Measurements from ENCODE around the gene FKBP8.

The FKBP8 gene

GRCh38 chr19:18576383-18576782, 33.0 kb upstream of the FKBP8 start:
- no peaks in the 10 kb centered on the region for H3K9me3 ChIP-seq (ENCODE audit: low read length)
- peaks cover 9% of the 10 kb centered on the region for H3K4me1 ChIP-seq (ENCODE audit: insufficient read depth, low read length)
- peaks cover 39% of the 10 kb centered on the region for H3K36me3 ChIP-seq (ENCODE audit: insufficient read depth, low read length)
- H3K4me3 ChIP-seq (ENCODE audit: low read length), result no peak overlapping the region
- no peaks in the 10 kb centered on the region for H3K27me3 ChIP-seq (ENCODE audit: insufficient read depth, low read length)
- H2AFZ ChIP-seq (ENCODE audit: low read depth, low read length), result no peak overlapping the region

- Histone ChIP-seq H3K4me3 (ENCODE audit: low read length) (no peak overlapping the region), H3K4me1 (ENCODE audit: insufficient read depth, low read length) (peaks cover 9% of the 10 kb centered on the region)
Observed at GRCh38 chr19:18574691-18575291, 31.4 kb upstream of the FKBP8 start.

GRCh38 chr19:18571564-18572344, 28.4 kb upstream of the FKBP8 start, which contains the start of gene UBA52:
TSS of gene UBA52 (plus strand) at chr19:18571857. CDS start at chr19:18573301, 1,444 bp downstream.
- Histone ChIP-seq H3K36me3 (ENCODE audit: insufficient read depth, low read length) (peaks cover 48% of the 10 kb centered on the region), H3K27me3 (ENCODE audit: insufficient read depth, low read length) (no peaks in the 10 kb centered on the region), H2AFZ (ENCODE audit: low read depth, low read length) (no peak within 1 kb of the TSS), H3K4me3 (ENCODE audit: low read length) (peak within 1 kb of the TSS; percentile 89), H3K9me3 (ENCODE audit: low read length) (no peaks in the 10 kb centered on the region), H3K4me1 (ENCODE audit: insufficient read depth, low read length) (peaks cover 9% of the 10 kb centered on the region)

More at GRCh38 chr19:18574691-18575291, 31.4 kb upstream of the FKBP8 start:
- peaks cover 39% of the 10 kb centered on the region for H3K36me3 ChIP-seq (ENCODE audit: insufficient read depth, low read length)
- no peaks in the 10 kb centered on the region for H3K9me3 ChIP-seq (ENCODE audit: low read length)
- no peaks in the 10 kb centered on the region for H3K27me3 ChIP-seq (ENCODE audit: insufficient read depth, low read length)
- no peak overlapping the region for H2AFZ ChIP-seq (ENCODE audit: low read depth, low read length)

GRCh38 chr19:18568367-18568766, 25.0 kb upstream of the FKBP8 start:
- peaks cover 45% of the 10 kb centered on the region for H3K36me3 ChIP-seq (ENCODE audit: insufficient read depth, low read length)
- no peaks in the 10 kb centered on the region for H3K9me3 ChIP-seq (ENCODE audit: low read length)
- no peak overlapping the region for H2AFZ ChIP-seq (ENCODE audit: low read depth, low read length)
- no peak overlapping the region for H3K4me3 ChIP-seq (ENCODE audit: low read length)
- H3K27me3 ChIP-seq (ENCODE audit: insufficient read depth, low read length), result no peaks in the 10 kb centered on the region
- H3K4me1 ChIP-seq (ENCODE audit: insufficient read depth, low read length), result peaks cover 9% of the 10 kb centered on the region

GRCh38 chr19:18566953-18567352, 23.6 kb upstream of the FKBP8 start:
- no peak overlapping the region for H2AFZ ChIP-seq (ENCODE audit: low read depth, low read length)
- no peaks in the 10 kb centered on the region for H3K9me3 ChIP-seq (ENCODE audit: low read length)
- H3K4me3 ChIP-seq (ENCODE audit: low read length), result no peak overlapping the region
- H3K4me1 ChIP-seq (ENCODE audit: insufficient read depth, low read length), result no peaks in the 10 kb centered on the region
- H3K36me3 ChIP-seq (ENCODE audit: insufficient read depth, low read length), result peaks cover 51% of the 10 kb centered on the region
- no peaks in the 10 kb centered on the region for H3K27me3 ChIP-seq (ENCODE audit: insufficient read depth, low read length)

- Histone ChIP-seq H3K27me3 (ENCODE audit: insufficient read depth, low read length) (no peaks in the 10 kb centered on the region), H3K4me1 (ENCODE audit: insufficient read depth, low read length) (peaks cover 9% of the 10 kb centered on the region), H3K36me3 (ENCODE audit: insufficient read depth, low read length) (peaks cover 35% of the 10 kb centered on the region), H3K9me3 (ENCODE audit: low read length) (no peaks in the 10 kb centered on the region), H2AFZ (ENCODE audit: low read depth, low read length) (no peak overlapping the region), H3K4me3 (ENCODE audit: low read length) (no peak overlapping the region)
Observed at GRCh38 chr19:18562086-18562485, 18.7 kb upstream of the FKBP8 start.

- peaks cover 23% of the 10 kb centered on the region for H3K36me3 ChIP-seq (ENCODE audit: insufficient read depth, low read length)
- peaks cover 9% of the 10 kb centered on the region for H3K4me1 ChIP-seq (ENCODE audit: insufficient read depth, low read length)
- no peak overlapping the region for H2AFZ ChIP-seq (ENCODE audit: low read depth, low read length)
- H3K27me3 ChIP-seq (ENCODE audit: insufficient read depth, low read length), result no peaks in the 10 kb centered on the region
- H3K4me3 ChIP-seq (ENCODE audit: low read length), result no peak overlapping the region
- no peaks in the 10 kb centered on the region for H3K9me3 ChIP-seq (ENCODE audit: low read length)
Observed at GRCh38 chr19:18559685-18560084, 16.3 kb upstream of the FKBP8 start.

- peaks cover 9% of the 10 kb centered on the region for H3K4me1 ChIP-seq (ENCODE audit: insufficient read depth, low read length)
- H2AFZ ChIP-seq (ENCODE audit: low read depth, low read length), result no peak overlapping the region
- H3K27me3 ChIP-seq (ENCODE audit: insufficient read depth, low read length), result no peaks in the 10 kb centered on the region
- peak overlapping the region; percentile 70 for H3K4me3 ChIP-seq (ENCODE audit: low read length)
- no peaks in the 10 kb centered on the region for H3K9me3 ChIP-seq (ENCODE audit: low read length)
- H3K36me3 ChIP-seq (ENCODE audit: insufficient read depth, low read length), result peaks cover 15% of the 10 kb centered on the region
Observed at GRCh38 chr19:18558604-18559003, 15.2 kb upstream of the FKBP8 start.

GRCh38 chr19:18558202-18558555, 14.8 kb upstream of the FKBP8 start:
- Histone ChIP-seq H3K4me1 (ENCODE audit: insufficient read depth, low read length) (peaks cover 9% of the 10 kb centered on the region), H3K36me3 (ENCODE audit: insufficient read depth, low read length) (peaks cover 11% of the 10 kb centered on the region), H3K27me3 (ENCODE audit: insufficient read depth, low read length) (no peaks in the 10 kb centered on the region), H3K4me3 (ENCODE audit: low read length) (peak overlapping the region; percentile 70), H3K9me3 (ENCODE audit: low read length) (no peaks in the 10 kb centered on the region), H2AFZ (ENCODE audit: low read depth, low read length) (no peak overlapping the region)

- Histone ChIP-seq H2AFZ (ENCODE audit: low read depth, low read length) (no peak within 1 kb of the TSS), H3K9me3 (ENCODE audit: low read length) (no peaks in the 10 kb centered on the region), H3K27me3 (ENCODE audit: insufficient read depth, low read length) (no peaks in the 10 kb centered on the region), H3K4me3 (ENCODE audit: low read length) (peak within 1 kb of the TSS; percentile 70), H3K36me3 (ENCODE audit: insufficient read depth, low read length) (peaks cover 7% of the 10 kb centered on the region), H3K4me1 (ENCODE audit: insufficient read depth, low read length) (peaks cover 9% of the 10 kb centered on the region)
Observed at GRCh38 chr19:18557411-18558201, 14.2 kb upstream of the FKBP8 start, which contains the start of gene KXD1. TSS of gene KXD1 (plus strand) at chr19:18557870. CDS start at chr19:18562057, 4,187 bp downstream.

GRCh38 chr19:18551631-18552030, 8.3 kb upstream of the FKBP8 start:
- Histone ChIP-seq H2AFZ (ENCODE audit: low read depth, low read length) (no peak overlapping the region), H3K4me3 (ENCODE audit: low read length) (no peak overlapping the region), H3K36me3 (ENCODE audit: insufficient read depth, low read length) (no peaks in the 10 kb centered on the region), H3K4me1 (ENCODE audit: insufficient read depth, low read length) (no peaks in the 10 kb centered on the region), H3K27me3 (ENCODE audit: insufficient read depth, low read length) (no peaks in the 10 kb centered on the region), H3K9me3 (ENCODE audit: low read length) (no peaks in the 10 kb centered on the region)

- H2AFZ ChIP-seq (ENCODE audit: low read depth, low read length), result no peak overlapping the region
Observed at GRCh38 chr19:18543814-18544475, 572 bp upstream of the FKBP8 start.

More at GRCh38 chr19:18543814-18544475, 572 bp upstream of the FKBP8 start:
- H3K9me3 ChIP-seq (ENCODE audit: low read length), result no peaks in the 10 kb centered on the region
- H3K4me3 ChIP-seq (ENCODE audit: low read length), result peak overlapping the region; percentile 28
- peaks cover 20% of the 10 kb centered on the region for H3K36me3 ChIP-seq (ENCODE audit: insufficient read depth, low read length)
- peaks cover 10% of the 10 kb centered on the region for H3K4me1 ChIP-seq (ENCODE audit: insufficient read depth, low read length)
- H3K27me3 ChIP-seq (ENCODE audit: insufficient read depth, low read length), result no peaks in the 10 kb centered on the region

Data from neuron (in vitro differentiated cells).